Endothelial cell of umbilical vein (primary cell): Measurements from ENCODE around the gene FKBP8. TPM values are rescaled to one million over a fixed set of nuclear protein-coding genes. Genes with fewer than 3 reads are reported as not detected.

ENCODE experiments used
- BruUV-seq: library from RNA; stranded (reverse); fragments of 400-500 nt; replicated peaks from 2 replicates; lab custom pipeline; 2021; lab: Mats Ljungman, UMichigan
- CTCF ChIA-PET: fragments of 300-600, 350-600 bp; sonication (Branson Sonifier 250); formaldehyde crosslinking; loops from one replicate; lab custom pipeline; 2021; ENCODE audit warnings: antibody characterized with exemption, inconsistent platforms; lab: Charles Lee
- POLR2A ChIA-PET: fragments of 300-600, 350-600 bp; sonication (Branson Sonifier 250); formaldehyde crosslinking; loops from one replicate; lab custom pipeline; 2021; ENCODE audit warnings: antibody characterized with exemption, inconsistent platforms; lab: Charles Lee
- DNase-seq: peaks from one replicate; pipeline ENCODE4 v3.0.0-alpha.2; 2011; ENCODE audit warnings: low read depth, low spot score
- FAIRE-seq: peaks from 2 replicates; lab custom pipeline; 2011; peaks lifted over from hg19 to GRCh38; lab: Jason Lieb, UNC
- H2AFZ ChIP-seq: 2 replicates; pipeline ENCODE4 v1.6.0; 2012; ENCODE audit warnings: low read depth, low read length, control low read depth, inconsistent platforms
- H3K27ac ChIP-seq: 2 replicates; pipeline ENCODE4 v1.5.1; 2011; ENCODE audit warnings: low read depth, mild to moderate bottlenecking, control low read depth, low read length, moderate library complexity; ENCODE audit not compliant: insufficient read depth
- H3K27me3 ChIP-seq, 2 experiments: 2 replicates each; pipeline versions ENCODE4 v1.6.0 to v1.6.1; 2011; ENCODE audit warnings: low read length in 2 of 2, mixed read lengths in 1 of 2; ENCODE audit not compliant: control insufficient read depth in 2 of 2, insufficient read depth in 2 of 2
- H3K36me3 ChIP-seq, 2 experiments: 2 replicates in 1 of 2; 3 replicates in 1 of 2; pipeline ENCODE4 v1.5.1; 2011; ENCODE audit warnings: low read length in 2 of 2, mild to moderate bottlenecking in 1 of 2, moderate library complexity in 1 of 2; ENCODE audit not compliant: control insufficient read depth in 2 of 2, insufficient read depth in 2 of 2; ENCODE audit errors: extremely low read depth in 1 of 2
- H3K4me1 ChIP-seq: 3 replicates; pipeline ENCODE4 v1.5.1; 2011; ENCODE audit warnings: mild to moderate bottlenecking, low read length; ENCODE audit not compliant: control insufficient read depth, insufficient read depth; ENCODE audit errors: extremely low read depth
- H3K4me2 ChIP-seq: 2 replicates; pipeline ENCODE4 v1.6.1; 2011; ENCODE audit warnings: low read length, control low read depth, mixed read lengths; ENCODE audit not compliant: insufficient read depth
- H3K4me3 ChIP-seq, 3 experiments: fragments of 200-600 bp in 1 of 3; sonication (generic), shearing (Covaris generic) in 1 of 3; replicated peaks in 1 of 3; 2 replicates each; pipeline ENCODE4 v1.5.1; 2011 to 2016; ENCODE audit warnings: control low read depth in 3 of 3, low read length in 3 of 3, mild to moderate bottlenecking in 2 of 3, inconsistent platforms in 1 of 3, low read depth in 1 of 3, moderate library complexity in 1 of 3; ENCODE audit not compliant: insufficient read depth in 1 of 3
- H3K79me2 ChIP-seq: 2 replicates; pipeline ENCODE4 v1.6.0; 2012; ENCODE audit warnings: low read length, inconsistent platforms; ENCODE audit not compliant: control insufficient read depth, insufficient read depth
- H3K9ac ChIP-seq: replicated peaks from 2 replicates; pipeline ENCODE3; 2011; ENCODE audit warnings: low read length, control low read depth; ENCODE audit not compliant: insufficient read depth; ENCODE audit errors: extremely low read depth
- H3K9me1 ChIP-seq: replicated peaks from 3 replicates; pipeline ENCODE4 v1.6.0; 2011; ENCODE audit warnings: mild to moderate bottlenecking, low read length; ENCODE audit not compliant: control insufficient read depth, insufficient read depth; ENCODE audit errors: extremely low read depth
- H3K9me3 ChIP-seq: replicated peaks from 2 replicates; pipeline ENCODE4 v1.5.1; 2012; ENCODE audit warnings: low read length, inconsistent platforms; ENCODE audit not compliant: control insufficient read depth, insufficient read depth
- H4K20me1 ChIP-seq: replicated peaks from 2 replicates; pipeline ENCODE3; 2011; ENCODE audit warnings: mild to moderate bottlenecking, low read length; ENCODE audit not compliant: control insufficient read depth, insufficient read depth; ENCODE audit errors: extremely low read depth
- EZH2 ChIP-seq: IDR thresholded peaks from 2 replicates; pipeline ENCODE4 v1.6.1; 2012; ENCODE audit warnings: borderline replicate concordance, low read depth, mild to moderate bottlenecking, moderate library complexity, low read length, inconsistent platforms; ENCODE audit not compliant: severe bottlenecking
- FOS ChIP-seq: IDR thresholded peaks from 2 replicates; pipeline ENCODE4 v1.6.1; 2011; ENCODE audit warnings: mild to moderate bottlenecking, low read length, moderate library complexity, borderline replicate concordance; ENCODE audit not compliant: insufficient read depth
- GATA2 ChIP-seq: IDR thresholded peaks from 2 replicates; pipeline ENCODE4 v1.7.0; 2011; ENCODE audit warnings: low read depth, mild to moderate bottlenecking, moderate library complexity, mixed read lengths, low read length; ENCODE audit not compliant: insufficient read length, insufficient read depth
- JUN ChIP-seq: IDR thresholded peaks from 2 replicates; pipeline ENCODE4 v1.6.1; 2011; ENCODE audit warnings: borderline replicate concordance, low read depth; ENCODE audit not compliant: insufficient read length, insufficient read depth
- MYC ChIP-seq: IDR thresholded peaks from one replicate; pipeline ENCODE4 v1.6.1; 2011; ENCODE audit warnings: mild to moderate bottlenecking, low read depth, low read length
- POLR2A ChIP-seq: IDR thresholded peaks from 2 replicates; pipeline ENCODE4 v1.6.1; 2012; ENCODE audit warnings: low read depth, mild to moderate bottlenecking, control low read depth, low read length
- POLR2AphosphoS5 ChIP-seq: IDR thresholded peaks from 2 replicates; pipeline ENCODE4 v1.6.1; 2012; ENCODE audit warnings: low read depth, mild to moderate bottlenecking, control low read depth, low read length, moderate library complexity; ENCODE audit not compliant: insufficient read depth
- dilution Hi-C: fragments of 300-500 bp; cut with MboI; formaldehyde crosslinking; loops from one replicate; pipeline ENCODE4 v1.15.0; 2019; ENCODE audit warnings: low sequenced_read_pairs; ENCODE audit not compliant: extremely low pct_ligation_motif_present
- intact Hi-C: fragments of 100-400 bp; cut with micrococcal nuclease; formaldehyde crosslinking; loops from one replicate; pipeline ENCODE4 v1.10.0; 2022
- polyA plus RNA-seq, 4 experiments: library from polyadenylated mRNA; depleted of rRNA in 3 of 4; stranded (reverse) in 3 of 4; unstranded in 1 of 4; fragments of >200 nt; gene quantifications; 2 replicates each; pipeline versions ENCODE4 v1.2.1 to v1.2.3, GENCODE V29; 2011 to 2012; ENCODE audit warnings: missing spikeins in 1 of 4
- total RNA-seq: library from RNA; stranded (reverse); gene quantifications from 2 replicates; pipeline ENCODE4 v1.2.3, GENCODE V29; 2021
- TF ChIP-seq, protein P1 (sequence below): IDR thresholded peaks from 2 replicates; pipeline ENCODE4 v1.6.1; 2011; ENCODE audit not compliant: insufficient read depth, insufficient read length
- TF ChIP-seq, protein P2 (sequence below), 2 donors: IDR thresholded peaks; 1 replicate in 1 of 2; 2 replicates in 1 of 2; pipeline ENCODE4 v1.5.1; 2011; ENCODE audit warnings: low read length in 2 of 2, mild to moderate bottlenecking in 2 of 2, moderate library complexity in 2 of 2, control low read depth in 1 of 2, inconsistent platforms in 1 of 2, low read depth in 1 of 2; ENCODE audit not compliant: insufficient read depth in 1 of 2; ENCODE audit errors: extremely low read depth in 1 of 2

Gene FKBP8
- total and polyA plus RNA-seq, 2 donors (not counting 3 experiments of a cell fraction or from before 2014, with no cell fraction given), result 150 to 173 TPM

DNA sequence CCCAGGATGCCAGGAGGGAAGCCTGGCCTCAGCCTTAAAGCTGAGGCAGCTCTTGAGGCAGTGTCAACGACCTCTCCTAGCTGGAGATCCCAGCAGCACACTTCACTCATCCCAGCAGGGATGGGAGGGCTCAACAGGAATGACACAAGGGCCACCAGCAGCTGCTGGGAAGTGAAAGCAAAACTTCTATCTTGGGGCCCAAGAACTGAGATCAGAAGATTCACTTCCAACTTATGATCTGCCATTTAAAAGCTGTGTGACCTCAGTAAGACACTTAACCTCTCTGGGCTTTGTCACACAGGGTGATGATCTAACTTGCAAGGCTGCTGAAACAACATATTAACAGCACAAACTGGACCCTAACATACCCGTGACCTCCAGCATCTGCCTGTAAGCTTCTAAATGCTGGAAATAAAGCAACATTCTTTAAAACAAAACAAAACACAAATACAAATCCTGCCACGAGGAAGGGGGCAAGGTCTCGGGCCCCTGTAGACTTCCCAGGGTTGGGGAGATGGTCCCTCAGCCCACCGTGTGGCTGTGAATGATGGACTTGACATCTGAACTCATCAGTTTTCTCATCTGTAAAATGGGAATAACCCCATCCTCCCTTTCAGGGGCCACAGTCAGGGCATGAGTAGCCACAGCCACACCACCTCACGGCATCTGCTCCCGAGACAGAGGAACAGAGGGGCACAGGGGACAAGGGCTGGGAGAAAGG is 44.2 kb downstream of the FKBP8 start:
- Histone ChIP-seq H3K27me3 (no peaks in the 10 kb centered on the region), H3K9ac (no peak overlapping the region), H3K27ac (no peak overlapping the region), H3K9me3 (no peaks in the 10 kb centered on the region), H3K36me3 (no peaks in the 10 kb centered on the region), H3K79me2 (peaks cover 70% of the 10 kb centered on the region), H3K4me2 (no peak overlapping the region), H4K20me1 (no peaks in the 10 kb centered on the region), H3K4me1 (peaks cover 6% of the 10 kb centered on the region), H3K4me3 (no peak overlapping the region), H2AFZ (no peak overlapping the region), H3K9me1 (no peaks in the 10 kb centered on the region)
- CTCF ChIA-PET, result interaction anchor here (0.6 to 3.5 kb wide), 4 partner anchors 9 to 95 kb away, joined by 3 to 16 read pairs (median 4); no protein-coding TSS in a partner anchor
- intact Hi-C loops (no loop called here), dilution Hi-C loops (no loop called here)
- POLR2A ChIA-PET, result interaction anchor here (0.7 kb wide), 1 partner anchor 12 kb away, joined by 4 read pairs; no protein-coding TSS in a partner anchor
- DNase-seq (no peak), FAIRE-seq (no peak)
- no TSS peak for BruUV-seq
- TF ChIP-seq GATA2 (no peak), EZH2 (no peak), FOS (no peak), POLR2AphosphoS5 (no peak), JUN (no peak), MYC (no peak), POLR2A (no peak)
- TF ChIP-seq, protein P1, sequence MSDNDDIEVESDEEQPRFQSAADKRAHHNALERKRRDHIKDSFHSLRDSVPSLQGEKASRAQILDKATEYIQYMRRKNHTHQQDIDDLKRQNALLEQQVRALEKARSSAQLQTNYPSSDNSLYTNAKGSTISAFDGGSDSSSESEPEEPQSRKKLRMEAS, result no peak
- TF ChIP-seq, protein P2, sequence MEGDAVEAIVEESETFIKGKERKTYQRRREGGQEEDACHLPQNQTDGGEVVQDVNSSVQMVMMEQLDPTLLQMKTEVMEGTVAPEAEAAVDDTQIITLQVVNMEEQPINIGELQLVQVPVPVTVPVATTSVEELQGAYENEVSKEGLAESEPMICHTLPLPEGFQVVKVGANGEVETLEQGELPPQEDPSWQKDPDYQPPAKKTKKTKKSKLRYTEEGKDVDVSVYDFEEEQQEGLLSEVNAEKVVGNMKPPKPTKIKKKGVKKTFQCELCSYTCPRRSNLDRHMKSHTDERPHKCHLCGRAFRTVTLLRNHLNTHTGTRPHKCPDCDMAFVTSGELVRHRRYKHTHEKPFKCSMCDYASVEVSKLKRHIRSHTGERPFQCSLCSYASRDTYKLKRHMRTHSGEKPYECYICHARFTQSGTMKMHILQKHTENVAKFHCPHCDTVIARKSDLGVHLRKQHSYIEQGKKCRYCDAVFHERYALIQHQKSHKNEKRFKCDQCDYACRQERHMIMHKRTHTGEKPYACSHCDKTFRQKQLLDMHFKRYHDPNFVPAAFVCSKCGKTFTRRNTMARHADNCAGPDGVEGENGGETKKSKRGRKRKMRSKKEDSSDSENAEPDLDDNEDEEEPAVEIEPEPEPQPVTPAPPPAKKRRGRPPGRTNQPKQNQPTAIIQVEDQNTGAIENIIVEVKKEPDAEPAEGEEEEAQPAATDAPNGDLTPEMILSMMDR (IDR thresholded peaks at IDR 0.05; ENCODE audit: extremely low read depth in 1 of 2, insufficient read depth in 1 of 2, low read depth in 1 of 2, low read length in 2 of 2), result no peak
